ENCODE data around the gene NME5. TPM values are rescaled to one million over a fixed set of nuclear protein-coding genes. Genes with fewer than 3 reads are reported as not detected.
A peak's percentile ranks its signal among the peaks of the same experiment; 100 is the strongest.

Gene NME5
- total and polyA plus RNA-seq, 10 donors, result 0.13 to 1.3 (median 0.51) TPM; not detected in 4

- Histone ChIP-seq H3K4me3 (no peak overlapping the region), H3K27me3 (replicated peaks in 1 of 7) (no peaks in the 10 kb centered on the region), H3K36me3 (peaks cover 0 to 63% (median 25%) of the 10 kb centered on the region in 6 donors), H3K27ac (no peak overlapping the region), H3K9me3 (no peaks in the 10 kb centered on the region), H3K4me1 (peaks cover 7 to 32% (median 19%) of the 10 kb centered on the region in 6 donors)
- TF ChIP-seq POLR2A (IDR thresholded peaks at IDR 0.05) (no peak), POLR2AphosphoS5 (IDR thresholded peaks at IDR 0.05) (no peak)
- TF ChIP-seq, protein P1, sequence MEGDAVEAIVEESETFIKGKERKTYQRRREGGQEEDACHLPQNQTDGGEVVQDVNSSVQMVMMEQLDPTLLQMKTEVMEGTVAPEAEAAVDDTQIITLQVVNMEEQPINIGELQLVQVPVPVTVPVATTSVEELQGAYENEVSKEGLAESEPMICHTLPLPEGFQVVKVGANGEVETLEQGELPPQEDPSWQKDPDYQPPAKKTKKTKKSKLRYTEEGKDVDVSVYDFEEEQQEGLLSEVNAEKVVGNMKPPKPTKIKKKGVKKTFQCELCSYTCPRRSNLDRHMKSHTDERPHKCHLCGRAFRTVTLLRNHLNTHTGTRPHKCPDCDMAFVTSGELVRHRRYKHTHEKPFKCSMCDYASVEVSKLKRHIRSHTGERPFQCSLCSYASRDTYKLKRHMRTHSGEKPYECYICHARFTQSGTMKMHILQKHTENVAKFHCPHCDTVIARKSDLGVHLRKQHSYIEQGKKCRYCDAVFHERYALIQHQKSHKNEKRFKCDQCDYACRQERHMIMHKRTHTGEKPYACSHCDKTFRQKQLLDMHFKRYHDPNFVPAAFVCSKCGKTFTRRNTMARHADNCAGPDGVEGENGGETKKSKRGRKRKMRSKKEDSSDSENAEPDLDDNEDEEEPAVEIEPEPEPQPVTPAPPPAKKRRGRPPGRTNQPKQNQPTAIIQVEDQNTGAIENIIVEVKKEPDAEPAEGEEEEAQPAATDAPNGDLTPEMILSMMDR (IDR thresholded peaks at IDR 0.05 in 8 of 11, conservative IDR thresholded peaks at IDR 0.05 in 3 of 11), result no peak
- WGBS, 5 donors, result 92 to 98% (median 94%) methylated on average over 4 to 6 of the region's 6 CpGs
- DNase-seq, result no peak
- intact Hi-C loops (cut with DNase I; ENCODE audit: low total_unique reads), result no loop called here
Measured at GRCh38 chr5:138182808-138183207, 43.6 kb upstream of the NME5 start.

GRCh38 chr5:138180841-138181240 is 41.6 kb upstream of the NME5 start:
- intact Hi-C loops (cut with DNase I; ENCODE audit: low total_unique reads), result no loop called here
- no peaks in the 10 kb centered on the region for H3K9me3 ChIP-seq

DNA sequence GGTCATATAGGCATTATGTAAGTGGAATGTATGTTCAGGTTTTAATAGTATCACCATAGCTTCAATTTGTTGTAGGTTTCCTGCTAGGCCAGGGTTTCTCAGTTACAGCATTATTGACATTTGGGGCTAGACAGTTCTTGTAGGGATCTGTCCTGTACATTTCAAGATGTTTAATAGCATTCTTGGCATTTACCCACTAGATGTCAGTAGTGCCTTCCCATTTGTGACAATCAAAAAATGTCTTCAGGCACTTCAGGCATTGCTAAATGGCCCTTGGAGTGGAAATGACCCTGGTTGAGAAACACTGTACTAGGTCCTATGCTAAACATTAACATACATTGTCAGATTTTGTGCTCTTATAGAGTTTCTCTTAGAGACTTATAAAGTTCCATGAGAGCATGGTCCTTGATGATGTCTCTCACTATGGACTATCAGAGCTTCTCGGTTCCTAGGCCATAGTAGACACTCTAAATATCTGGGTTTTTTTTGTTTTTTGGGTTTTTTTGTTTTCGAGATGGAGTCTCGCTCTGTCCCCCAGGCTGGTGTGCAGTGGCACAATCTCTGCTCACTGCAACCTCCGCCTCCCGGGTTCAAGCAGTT is 41.1 kb upstream of the NME5 start:
- 74 to 76% (median 75%) methylated on average over 5 of the region's 5 CpGs for WGBS, 5 donors
- Histone ChIP-seq H3K4me1 (peaks cover 18 to 48% (median 36%) of the 10 kb centered on the region in 6 donors), H3K4me3 (peak overlapping the region in 1 of 8 donors; percentile 85), H3K27me3 (replicated peaks in 1 of 7) (no peaks in the 10 kb centered on the region), H3K36me3 (peaks cover 0 to 57% (median 11%) of the 10 kb centered on the region in 6 donors), H3K27ac (no peak overlapping the region), H3K9me3 (no peaks in the 10 kb centered on the region)
- no peak for DNase-seq
- TF ChIP-seq, protein P1 (IDR thresholded peaks at IDR 0.05 in 8 of 11, conservative IDR thresholded peaks at IDR 0.05 in 3 of 11), result peak in 5 of 11 experiments; percentile 18 to 49 (median 34)
- TF ChIP-seq POLR2AphosphoS5 (IDR thresholded peaks at IDR 0.05), result no peak
- intact Hi-C loops (cut with DNase I; ENCODE audit: low total_unique reads), result no loop called here

More at GRCh38 chr5:138180841-138181240, 41.6 kb upstream of the NME5 start:
- DNase-seq, result no peak
- H3K4me1 ChIP-seq, result peaks cover 18 to 47% (median 37%) of the 10 kb centered on the region in 6 donors
- H3K36me3 ChIP-seq, result peaks cover 0 to 57% (median 13%) of the 10 kb centered on the region in 6 donors
- TF ChIP-seq POLR2A (IDR thresholded peaks at IDR 0.05), result no peak
- TF ChIP-seq, protein P1 (IDR thresholded peaks at IDR 0.05 in 8 of 11, conservative IDR thresholded peaks at IDR 0.05 in 3 of 11), result no peak
- TF ChIP-seq POLR2AphosphoS5 (IDR thresholded peaks at IDR 0.05), result no peak
- H3K4me3 ChIP-seq, result no peak overlapping the region
- H3K27ac ChIP-seq, result no peak overlapping the region
- 91 to 100% (median 99%) methylated on average over 5 of the region's 5 CpGs for WGBS, 5 donors
- H3K27me3 ChIP-seq (replicated peaks in 1 of 7), result no peaks in the 10 kb centered on the region

DNA sequence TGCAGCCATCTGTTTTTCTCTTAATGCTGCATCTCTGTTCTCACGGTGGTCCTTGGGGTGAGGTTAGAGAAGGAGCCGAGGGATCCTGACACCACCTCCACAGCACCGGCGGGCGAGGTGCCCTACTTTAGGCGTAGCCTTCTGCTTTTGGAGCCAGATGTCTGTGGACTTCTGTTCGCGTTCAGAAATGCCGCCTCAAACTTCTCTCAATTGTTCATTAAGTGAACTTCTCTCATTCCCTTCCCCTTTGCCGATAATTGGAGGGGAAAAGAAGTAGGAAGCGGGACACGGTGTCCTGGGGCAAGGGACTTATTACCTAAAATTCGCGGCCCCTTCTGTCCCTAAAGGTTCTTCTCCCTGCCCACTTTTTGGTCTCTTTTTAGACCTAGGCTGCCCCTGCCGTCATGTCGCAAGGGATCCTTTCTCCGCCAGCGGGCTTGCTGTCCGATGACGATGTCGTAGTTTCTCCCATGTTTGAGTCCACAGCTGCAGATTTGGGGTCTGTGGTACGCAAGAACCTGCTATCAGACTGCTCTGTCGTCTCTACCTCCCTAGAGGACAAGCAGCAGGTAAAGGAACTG is 40.1 kb upstream of the NME5 start:
- Histone ChIP-seq H3K27me3 (replicated peaks in 1 of 7) (no peaks in the 10 kb centered on the region), H3K4me3 (peak overlapping the region; percentile 43 to 97 (median 88)), H3K36me3 (peaks cover 0 to 57% (median 14%) of the 10 kb centered on the region in 6 donors), H3K4me1 (peaks cover 18 to 57% (median 36%) of the 10 kb centered on the region in 6 donors), H3K27ac (peak overlapping the region in 3 of 8 donors; percentile 83 to 91 (median 90)), H3K9me3 (no peaks in the 10 kb centered on the region)
- 1 to 3% (median 2%) methylated on average over 23 of the region's 23 CpGs for WGBS, 5 donors
- intact Hi-C loops (cut with DNase I; ENCODE audit: low total_unique reads), result no loop called here
- TF ChIP-seq POLR2AphosphoS5 (IDR thresholded peaks at IDR 0.05), result no peak
- TF ChIP-seq, protein P1 (IDR thresholded peaks at IDR 0.05 in 8 of 11, conservative IDR thresholded peaks at IDR 0.05 in 3 of 11), result no peak
- TF ChIP-seq POLR2A (IDR thresholded peaks at IDR 0.05), result no peak
- no peak for DNase-seq
